OCI-LY3 (cell line): ENCODE data around the gene H2AZ2.

Experiments
- CTCF ChIP-seq: fragments of 200-600, 300-600 bp; sonication (generic); IDR thresholded peaks from 2 replicates; pipeline ENCODE4 v1.5.1; 2014; ENCODE audit warnings: antibody characterized with exemption, low read length, low read depth
- EZH2phosphoT487 ChIP-seq: fragments of 200-600 bp; shearing (Covaris generic); IDR thresholded peaks from 2 replicates; pipeline ENCODE4 v1.6.1; 2018; ENCODE audit warnings: antibody characterized with exemption, mixed run types, low read depth

- no peak for TF ChIP-seq CTCF
- TF ChIP-seq EZH2phosphoT487, result no peak
Measured at GRCh38 chr7:44882899-44883298, 35.0 kb upstream of the H2AZ2 start.
